GM21423 (cell line): ENCODE data around the gene NGF.

Experiments used
- ATAC-seq: cut with Tn5 transposase; IDR thresholded peaks from one replicate; pipeline ENCODE4 v1.9.1; 2021; ENCODE audit warnings: mild to moderate bottlenecking, moderate library complexity; ENCODE audit not compliant: unreplicated experiment

Gene NGF

GRCh38 chr1:115283681-115284146 is 54.3 kb downstream of the NGF start:
- no peak for ATAC-seq

GRCh38 chr1:115283249-115283648 is 54.8 kb downstream of the NGF start:
- ATAC-seq, result no peak

DNA sequence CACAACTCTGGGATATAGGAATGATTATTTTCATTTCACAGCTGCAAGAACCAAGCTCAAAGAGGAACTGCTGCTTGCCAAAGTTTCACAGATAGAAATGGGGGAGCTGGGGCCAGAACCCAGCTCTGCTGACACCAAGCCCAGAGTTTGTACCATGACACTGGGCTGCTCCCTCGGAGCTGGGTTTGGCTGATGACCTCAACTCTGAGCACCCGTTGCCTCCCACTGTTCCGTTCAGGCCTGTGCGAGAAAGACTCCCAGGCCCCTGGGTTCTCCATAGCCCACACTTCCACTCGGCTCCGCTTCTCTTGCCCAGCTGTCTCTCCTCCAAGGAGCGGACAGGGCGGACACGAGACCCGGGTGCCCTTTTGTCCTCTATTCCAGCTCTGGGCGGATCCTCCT is 55.2 kb downstream of the NGF start:
- no peak for ATAC-seq

GRCh38 chr1:115281143-115281542 is 56.9 kb downstream of the NGF start:
- no peak for ATAC-seq

- no peak for ATAC-seq
These were observed 58.0 kb downstream of the NGF start for GRCh38 chr1:115280064-115280463.

DNA sequence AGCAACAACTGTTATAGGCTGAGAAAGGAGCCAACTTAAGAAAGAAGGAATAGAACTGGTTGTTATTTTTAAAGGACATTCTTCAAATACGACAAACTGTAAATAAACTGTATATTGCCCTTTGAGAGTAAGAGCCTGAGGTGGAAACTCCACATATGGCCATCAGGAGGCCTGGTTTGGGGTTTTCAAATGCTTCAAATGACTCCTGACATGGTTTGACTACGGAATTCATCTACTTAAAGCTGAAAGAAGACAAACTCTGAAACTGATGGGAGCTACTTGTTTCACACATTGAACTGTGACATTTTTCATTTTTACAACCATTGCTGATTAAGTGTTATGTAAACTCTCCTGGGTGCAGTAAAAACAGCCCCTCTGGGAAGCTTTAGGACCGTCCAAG is 59.8 kb downstream of the NGF start:
- ATAC-seq, result no peak

GRCh38 chr1:115277276-115277675 is 60.8 kb downstream of the NGF start:
- ATAC-seq, result no peak

GRCh38 chr1:115275216-115275615 is 62.8 kb downstream of the NGF start:
- ATAC-seq, result no peak

DNA sequence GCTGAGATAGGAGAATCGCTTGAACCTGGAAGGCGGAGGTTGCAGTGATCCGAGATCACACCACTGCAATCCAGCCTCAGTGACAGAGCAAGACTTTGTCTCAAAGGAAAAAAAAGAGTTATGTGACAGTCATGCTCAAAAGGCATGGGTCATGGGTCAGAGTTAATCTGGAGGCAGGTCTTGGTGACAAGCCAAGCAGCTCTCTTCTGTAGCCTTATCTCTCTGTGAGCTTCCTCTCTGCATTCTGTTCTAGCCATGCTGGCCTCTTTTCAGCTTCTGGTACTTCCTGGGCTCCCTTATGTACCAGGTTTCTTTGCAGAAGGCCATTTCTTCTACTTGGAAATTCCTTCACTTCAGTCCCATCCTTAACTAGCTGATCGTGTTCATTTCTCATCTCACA is 63.6 kb downstream of the NGF start:
- ATAC-seq, result no peak

DNA sequence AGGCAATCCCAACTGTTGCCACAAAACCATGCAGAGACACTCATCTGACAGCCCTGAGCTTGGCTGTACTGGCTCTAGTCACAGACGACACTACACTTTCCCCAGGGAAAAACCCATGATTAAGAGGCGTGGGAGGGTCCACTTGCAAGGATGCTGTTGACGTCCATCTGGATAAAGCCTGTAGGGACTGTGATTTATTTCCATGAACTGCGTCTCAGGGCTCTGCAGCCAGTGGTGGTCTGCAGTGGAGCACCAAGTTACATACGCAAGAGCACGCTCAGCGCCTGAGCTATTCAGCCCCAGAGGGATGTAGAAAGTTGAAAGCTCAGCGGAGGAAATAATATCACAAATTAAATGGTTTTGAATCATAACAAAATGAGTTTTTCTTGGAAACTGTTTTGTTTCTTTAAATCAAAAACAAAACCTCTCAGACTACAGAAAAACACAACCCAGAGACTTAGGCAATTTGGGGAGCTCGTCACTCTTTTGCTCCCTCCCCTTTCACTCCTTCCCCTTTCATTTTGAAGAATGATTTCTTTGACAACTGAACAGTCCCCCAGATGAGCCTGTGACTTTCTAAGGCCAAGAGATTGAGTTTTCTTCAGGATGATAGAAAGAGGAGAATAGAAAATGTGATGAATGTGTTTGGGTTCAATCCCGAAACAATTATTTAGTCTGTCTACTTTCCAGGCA is 71.2 kb downstream of the NGF start:
- no peak for ATAC-seq

- ATAC-seq, result no peak
These were observed 73.0 kb downstream of the NGF start for GRCh38 chr1:115265099-115265498.

- no peak for ATAC-seq
These were observed 75.2 kb downstream of the NGF start for GRCh38 chr1:115262886-115263285.

GRCh38 chr1:115261496-115261895 is 76.6 kb downstream of the NGF start:
- no peak for ATAC-seq

- no peak for ATAC-seq
These were observed 79.7 kb downstream of the NGF start for GRCh38 chr1:115258302-115258866.

- no peak for ATAC-seq
These were observed 80.5 kb downstream of the NGF start for GRCh38 chr1:115257591-115257990.

GRCh38 chr1:115255154-115255553 is 82.9 kb downstream of the NGF start:
- ATAC-seq, result no peak

GRCh38 chr1:115252585-115252984 is 85.5 kb downstream of the NGF start:
- ATAC-seq, result no peak

DNA sequence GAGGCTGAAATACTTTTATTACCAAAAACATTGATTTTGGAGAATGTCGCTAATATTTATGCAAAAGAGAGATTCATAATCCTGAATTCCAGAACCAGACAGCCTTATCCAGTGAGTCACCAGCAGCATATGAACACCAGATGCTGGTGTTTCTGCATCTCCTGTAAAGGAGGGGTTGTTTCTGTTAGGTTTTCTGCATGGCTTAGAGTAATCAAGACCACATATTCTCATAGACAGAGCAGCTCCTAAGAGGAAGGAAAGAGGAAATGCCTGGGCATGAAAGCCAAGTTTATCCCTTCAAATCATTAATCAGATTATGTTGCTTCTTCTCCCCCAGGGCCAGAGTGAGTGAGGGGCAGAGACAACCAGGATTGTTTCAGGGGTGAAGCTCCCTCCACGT is 86.2 kb downstream of the NGF start:
- ATAC-seq, result no peak

- ATAC-seq, result no peak
These were observed 86.7 kb downstream of the NGF start for GRCh38 chr1:115251340-115251748.

GRCh38 chr1:115246526-115246925 is 91.5 kb downstream of the NGF start:
- ATAC-seq, result no peak

DNA sequence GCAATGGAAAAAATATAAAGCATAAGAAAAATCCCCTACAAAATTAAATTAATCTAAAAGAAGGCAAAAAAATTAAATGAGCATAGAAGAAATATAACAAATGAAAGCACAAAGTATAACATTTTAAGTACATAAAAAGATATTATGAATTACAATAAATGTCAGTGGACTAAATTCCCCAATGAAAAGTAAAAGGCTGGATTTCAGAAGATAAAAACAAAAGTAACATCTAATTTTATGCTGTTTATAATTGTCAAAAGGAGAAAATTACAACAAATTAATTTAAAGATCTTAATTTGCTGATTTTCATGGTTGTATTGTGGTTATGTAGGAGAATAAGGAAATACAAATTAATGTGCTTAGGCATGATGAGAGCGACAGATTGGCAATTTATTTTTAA is 92.8 kb downstream of the NGF start:
- no peak for ATAC-seq

- ATAC-seq, result no peak
These were observed 95.5 kb downstream of the NGF start for GRCh38 chr1:115242543-115242942.

DNA sequence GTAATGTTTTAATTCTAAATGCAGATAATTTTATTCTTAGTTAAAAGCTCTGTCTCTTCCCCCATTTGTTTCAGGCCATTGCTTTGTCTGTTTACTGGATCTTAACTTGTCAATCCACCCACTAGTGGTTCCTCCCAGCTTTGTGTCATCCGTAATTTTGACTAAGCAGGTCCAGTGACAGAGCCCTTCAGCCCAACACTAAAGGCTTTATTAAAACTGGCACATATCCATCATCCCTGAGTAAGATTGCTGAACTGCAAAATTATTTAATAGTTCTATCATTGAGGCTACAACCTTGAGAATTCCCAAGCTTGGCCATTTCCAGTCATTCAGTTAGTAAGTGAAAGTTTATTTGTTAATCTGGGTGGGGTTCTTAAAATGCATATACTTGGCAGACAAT is 96.7 kb downstream of the NGF start:
- no peak for ATAC-seq
